Measurements from ENCODE around the gene ARHGDIB. TPM values are rescaled to one million over a fixed set of nuclear protein-coding genes. Genes with fewer than 3 reads are reported as not detected.

ARHGDIB gene
- total and polyA plus RNA-seq, 2 of the 4 experiments (the other 2 are of a cell fraction), result 24.9 to 30.7 TPM

- Histone ChIP-seq H3K9me3 (ENCODE audit: control insufficient read depth, insufficient read depth, low read length) (no peaks in the 10 kb centered on the region), H4K8ac (ENCODE audit: low read depth in 2 of 2, low read length in 2 of 2) (no peak overlapping the region), H2AFZ (replicated peaks; ENCODE audit: low read length, poor library complexity) (no peak overlapping the region), H4K5ac (ENCODE audit: low read depth, low read length) (no peak overlapping the region), H3K9ac (ENCODE audit: low read depth, low read length) (no peak overlapping the region), H2BK120ac (ENCODE audit: low read depth, low read length) (no peak overlapping the region), H2BK15ac (ENCODE audit: low read depth, low read length) (no peak overlapping the region), H3K9me1 (ENCODE audit: insufficient read depth, low read length) (no peaks in the 10 kb centered on the region), H4K91ac (ENCODE audit: insufficient read depth, low read depth, low read length) (no peak overlapping the region), H3K4me2 (ENCODE audit: low read depth, low read length) (no peak overlapping the region), H3K56ac (ENCODE audit: extremely low read depth, insufficient read depth, low read length) (no peak overlapping the region), H3K23ac (ENCODE audit: low read depth, low read length) (no peak overlapping the region), H3K18ac (ENCODE audit: low read depth, low read length) (no peak overlapping the region), H3K27me3 (ENCODE audit: control insufficient read depth, insufficient read depth, low read length) (peaks cover 17% of the 10 kb centered on the region), H3K4me1 (ENCODE audit: control insufficient read depth, insufficient read depth, low read length) (no peaks in the 10 kb centered on the region), H4K20me1 (ENCODE audit: insufficient read depth, low read length) (no peaks in the 10 kb centered on the region), H3K27ac (ENCODE audit: insufficient read depth, low read length) (no peak overlapping the region), H3K4ac (ENCODE audit: low read depth, low read length) (no peak overlapping the region), H3K14ac (replicated peaks; ENCODE audit: low read depth, low read length) (no peak overlapping the region), H3K79me1 (ENCODE audit: low read depth in 1 of 2, low read length in 2 of 2) (no peaks in the 10 kb centered on the region), H3K36me3 (ENCODE audit: control insufficient read depth, insufficient read depth, low read length) (no peaks in the 10 kb centered on the region), H3K4me3 (ENCODE audit: insufficient read depth, low read depth, low read length) (no peak overlapping the region), H2BK5ac (ENCODE audit: low read depth, low read length, poor library complexity, severe bottlenecking) (no peak overlapping the region), H2AK5ac (ENCODE audit: low read depth, low read length) (no peak overlapping the region), H2AK9ac (replicated peaks; ENCODE audit: low read depth, low read length, poor library complexity) (no peak overlapping the region), H2BK20ac (ENCODE audit: low read depth, low read length) (no peak overlapping the region)
- BruUV-seq (replicated peaks), result no TSS peak
- ATAC-seq (ENCODE audit: low read depth), result no peak
- dilution Hi-C loops (cut with HindIII; ENCODE audit: low sequenced_read_pairs, unreplicated experiment), result no loop called here
- CTCF ChIA-PET, result no interaction called here
- POLR2A ChIA-PET (ENCODE audit: unreplicated experiment), result no interaction called here
- in situ Hi-C loops (cut with MboI; ENCODE audit: low sequenced_read_pairs), result no loop called here
- intact Hi-C loops (cut with micrococcal nuclease), result no loop called here
- no peak for DNase-seq
- TF ChIP-seq CHD1 (IDR thresholded peaks at IDR 0.05; ENCODE audit: low read depth, low read length) (no peak), CTCF (conservative IDR thresholded peaks at IDR 0.05; ENCODE audit: low read depth, low read length) (no peak), MAZ (IDR thresholded peaks at IDR 0.05; ENCODE audit: borderline replicate concordance, low read depth, low read length) (no peak), BHLHE40 (IDR thresholded peaks at IDR 0.05; ENCODE audit: low read depth, low read length) (no peak), RFX5 (IDR thresholded peaks at IDR 0.05; ENCODE audit: low read depth, low read length) (no peak), FOS (IDR thresholded peaks at IDR 0.05; ENCODE audit: low read depth, low read length) (no peak)
Measured at GRCh38 chr12:15005064-15005463, 43.7 kb upstream of the ARHGDIB start.
